Measurements from ENCODE around the gene METTL17.
A peak's percentile ranks its signal among the peaks of the same experiment; 100 is the strongest.
"Not testable (repeated sequence)": the region's sequence is repeated elsewhere in the genome, so short reads cannot be mapped to it uniquely, and the experiment has no call there.

METTL17 gene

GRCh38 chr14:21025371-21026273, 35.8 kb downstream of the METTL17 start:
- DNase-seq: peak; percentile 19

- no peak for DNase-seq
Measured at GRCh38 chr14:21026274-21026987, 36.7 kb downstream of the METTL17 start.

GRCh38 chr14:21026988-21027315, 37.2 kb downstream of the METTL17 start:
- no peak for DNase-seq

- DNase-seq: no peak
Measured at GRCh38 chr14:21029917-21030316, 40.1 kb downstream of the METTL17 start, which contains the start of gene TPPP2. TPPP2 (plus strand) TSS chr14:21030217; CDS start chr14:21030582, 365 bp downstream.

GRCh38 chr14:21030531-21030930, 40.8 kb downstream of the METTL17 start:
- DNase-seq: no peak

GRCh38 chr14:21032326-21033132, 42.7 kb downstream of the METTL17 start:
- DNase-seq: no peak

GRCh38 chr14:21033133-21033698, 43.4 kb downstream of the METTL17 start:
- no peak for DNase-seq

GRCh38 chr14:21034707-21035106, 44.9 kb downstream of the METTL17 start, which contains the start of gene RNASE13:
RNASE13 (minus strand) TSS chr14:21034807; CDS start chr14:21034288, 519 bp downstream.
- no peak for DNase-seq

GRCh38 chr14:21036751-21037150, 47.0 kb downstream of the METTL17 start:
- DNase-seq: no peak

- DNase-seq: no peak
Measured at GRCh38 chr14:21037156-21037555, 47.4 kb downstream of the METTL17 start.

GRCh38 chr14:21038441-21039422, 49.0 kb downstream of the METTL17 start:
- no peak for DNase-seq

GRCh38 chr14:21039585-21040369, 50.0 kb downstream of the METTL17 start:
- DNase-seq: no peak

- no peak for DNase-seq
Measured at GRCh38 chr14:21040370-21040925, 50.7 kb downstream of the METTL17 start.

GRCh38 chr14:21040941-21041340, 51.2 kb downstream of the METTL17 start:
- not testable (repeated sequence) for DNase-seq

- DNase-seq: no peak
Measured at GRCh38 chr14:21041676-21042433, 52.1 kb downstream of the METTL17 start, which contains the start of gene RNASE7. RNASE7 (plus strand) TSS chr14:21042362; CDS start chr14:21042993, 631 bp downstream.

- DNase-seq: no peak
Measured at GRCh38 chr14:21042918-21043317, 53.1 kb downstream of the METTL17 start.

GRCh38 chr14:21043387-21043973, 53.7 kb downstream of the METTL17 start:
- no peak for DNase-seq

GRCh38 chr14:21043974-21044618, 54.3 kb downstream of the METTL17 start:
- DNase-seq: no peak

Data from activated gamma-delta T cell (primary cell).